ENCODE results near the gene DPH6. TPM values are rescaled to one million over a fixed set of nuclear protein-coding genes. Genes with fewer than 3 reads are reported as not detected.

DPH6 gene
- total RNA-seq, 2 experiments from 2014 or later, result 7.0 to 8.0 TPM

GRCh38 chr15:35506272-35506870, 39.6 kb downstream of the DPH6 start:
- Histone ChIP-seq H3K4me1 (ENCODE audit: insufficient read depth, low read length) (no peaks in the 10 kb centered on the region), H3K27ac (ENCODE audit: low read depth in 1 of 2, low read length in 2 of 2) (no peak overlapping the region), H3K27me3 (ENCODE audit: control insufficient read depth in 1 of 2, insufficient read depth in 2 of 2, low read length in 2 of 2) (no peaks in the 10 kb centered on the region), H3K36me3 (ENCODE audit: insufficient read depth, low read length) (no peaks in the 10 kb centered on the region), H3K9me3 (ENCODE audit: control insufficient read depth in 1 of 2, insufficient read depth in 1 of 2, low read length in 2 of 2) (no peaks in the 10 kb centered on the region), H3K4me3 (ENCODE audit: low read length) (no peak overlapping the region)
- no peak overlapping the region for H3K4me3 Mint-ChIP-seq
- H3K27me3 Mint-ChIP-seq, result no peaks in the 10 kb centered on the region
- H3K9me3 Mint-ChIP-seq, result no peaks in the 10 kb centered on the region
- DNase-seq (no peak), ATAC-seq (ENCODE audit: poor library complexity) (no peak)
- H3K27ac Mint-ChIP-seq, result no peak overlapping the region
- POLR2A ChIA-PET, result no interaction called here
- H3K36me3 Mint-ChIP-seq (ENCODE audit: low read depth), result peaks cover 4% of the 10 kb centered on the region
- intact Hi-C loops (cut with DNase I, micrococcal nuclease), result no loop called here
- no peak for TF ChIP-seq CTCF (IDR thresholded peaks at IDR 0.05)
- H3K4me1 Mint-ChIP-seq (ENCODE audit: low read depth), result no peaks in the 10 kb centered on the region
- CTCF ChIA-PET, result no interaction called here

- no peaks in the 10 kb centered on the region for H3K9me3 Mint-ChIP-seq
- H3K4me3 Mint-ChIP-seq, result no peak overlapping the region
- POLR2A ChIA-PET, result no interaction called here
- no peaks in the 10 kb centered on the region for H3K9me3 ChIP-seq (ENCODE audit: control insufficient read depth in 1 of 2, insufficient read depth in 1 of 2, low read length in 2 of 2)
- CTCF ChIA-PET, result no interaction called here
- H3K27ac Mint-ChIP-seq, result no peak overlapping the region
- no peak overlapping the region for H3K27ac ChIP-seq (ENCODE audit: low read depth in 1 of 2, low read length in 2 of 2)
- ATAC-seq (ENCODE audit: poor library complexity), result no peak
- no peak for DNase-seq
- H3K36me3 ChIP-seq (ENCODE audit: insufficient read depth, low read length), result no peaks in the 10 kb centered on the region
- intact Hi-C loops (cut with DNase I, micrococcal nuclease), result no loop called here
- no peak overlapping the region for H3K4me3 ChIP-seq (ENCODE audit: low read length)
- no peaks in the 10 kb centered on the region for H3K4me1 ChIP-seq (ENCODE audit: insufficient read depth, low read length)
- no peaks in the 10 kb centered on the region for H3K27me3 ChIP-seq (ENCODE audit: control insufficient read depth in 1 of 2, insufficient read depth in 2 of 2, low read length in 2 of 2)
- H3K36me3 Mint-ChIP-seq (ENCODE audit: low read depth), result no peaks in the 10 kb centered on the region
- no peaks in the 10 kb centered on the region for H3K27me3 Mint-ChIP-seq
- TF ChIP-seq CTCF (IDR thresholded peaks at IDR 0.05), result no peak
- H3K4me1 Mint-ChIP-seq (ENCODE audit: low read depth), result no peaks in the 10 kb centered on the region
These were observed 40.2 kb downstream of the DPH6 start for GRCh38 chr15:35505809-35506208.

GRCh38 chr15:35505141-35505540, 40.8 kb downstream of the DPH6 start:
- H3K9me3 ChIP-seq (ENCODE audit: control insufficient read depth in 1 of 2, insufficient read depth in 1 of 2, low read length in 2 of 2), result no peaks in the 10 kb centered on the region
- no peak for TF ChIP-seq CTCF (IDR thresholded peaks at IDR 0.05)
- H3K4me1 Mint-ChIP-seq (ENCODE audit: low read depth), result no peaks in the 10 kb centered on the region
- DNase-seq, result no peak
- no peaks in the 10 kb centered on the region for H3K9me3 Mint-ChIP-seq
- H3K4me1 ChIP-seq (ENCODE audit: insufficient read depth, low read length), result no peaks in the 10 kb centered on the region
- H3K4me3 Mint-ChIP-seq, result no peak overlapping the region
- ATAC-seq (ENCODE audit: poor library complexity), result no peak
- no peaks in the 10 kb centered on the region for H3K36me3 ChIP-seq (ENCODE audit: insufficient read depth, low read length)
- H3K27ac Mint-ChIP-seq, result no peak overlapping the region
- intact Hi-C loops (cut with DNase I, micrococcal nuclease), result no loop called here
- no peak overlapping the region for H3K4me3 ChIP-seq (ENCODE audit: low read length)
- no peak overlapping the region for H3K27ac ChIP-seq (ENCODE audit: low read depth in 1 of 2, low read length in 2 of 2)
- no peaks in the 10 kb centered on the region for H3K27me3 Mint-ChIP-seq
- no peaks in the 10 kb centered on the region for H3K36me3 Mint-ChIP-seq (ENCODE audit: low read depth)
- no peaks in the 10 kb centered on the region for H3K27me3 ChIP-seq (ENCODE audit: control insufficient read depth in 1 of 2, insufficient read depth in 2 of 2, low read length in 2 of 2)
- ChIA-PET POLR2A (no interaction called here), CTCF (no interaction called here)

Data from CD4-positive, alpha-beta T cell (primary cell).